HEK293 (cell line): Measurements from ENCODE around the gene IGSF9.

Source experiments
- CTCF ChIP-seq: fragments of 450-650 bp; formaldehyde crosslinking; IDR thresholded peaks from 2 replicates; pipeline ENCODE4 v1.5.1; 2016; ENCODE audit warnings: missing biosample characterization, missing genetic modification characterization
- GLIS1 ChIP-seq: fragments of 450-650 bp; formaldehyde crosslinking; IDR thresholded peaks from 2 replicates; pipeline ENCODE4 v1.5.1; 2016; ENCODE audit warnings: missing biosample characterization, missing genetic modification characterization
- MZF1 ChIP-seq: fragments of 450-650 bp; formaldehyde crosslinking; IDR thresholded peaks from 2 replicates; pipeline ENCODE4 v1.5.1; 2017; ENCODE audit warnings: missing biosample characterization, missing genetic modification characterization, borderline replicate concordance
- REST ChIP-seq: fragments of 450-650 bp; formaldehyde crosslinking; IDR thresholded peaks from 2 replicates; pipeline ENCODE4 v1.5.1; 2016; ENCODE audit warnings: missing biosample characterization, missing genetic modification characterization
- TCF7L2 ChIP-seq: IDR thresholded peaks from 2 replicates; pipeline ENCODE4 v1.6.1; 2011; ENCODE audit warnings: low read depth, mild to moderate bottlenecking, inconsistent platforms, low read length, moderate library complexity, borderline replicate concordance
- ZNF214 ChIP-seq: fragments of 450-650 bp; formaldehyde crosslinking; IDR thresholded peaks from 2 replicates; pipeline ENCODE4 v1.5.1; 2017; ENCODE audit warnings: missing biosample characterization, mild to moderate bottlenecking, missing genetic modification characterization, borderline replicate concordance
- ZNF24 ChIP-seq: fragments of 450-650 bp; formaldehyde crosslinking; IDR thresholded peaks from 2 replicates; pipeline ENCODE4 v1.5.1; 2016; ENCODE audit warnings: missing biosample characterization, missing genetic modification characterization
- ZNF362 ChIP-seq: fragments of 450-650 bp; formaldehyde crosslinking; IDR thresholded peaks from 2 replicates; pipeline ENCODE4 v1.5.1; 2016; ENCODE audit warnings: missing biosample characterization, missing genetic modification characterization
- ZSCAN23 ChIP-seq: fragments of 450-650 bp; formaldehyde crosslinking; IDR thresholded peaks from 2 replicates; pipeline ENCODE4 v1.5.1; 2016; ENCODE audit warnings: missing biosample characterization, missing genetic modification characterization

- TF ChIP-seq ZNF24 (tag by site-specific recombination) (no peak), CTCF (tag by site-specific recombination) (no peak), ZNF362 (tag by site-specific recombination) (no peak), ZSCAN23 (tag by site-specific recombination) (no peak), REST (no peak), GLIS1 (tag by site-specific recombination) (no peak), ZNF214 (tag by site-specific recombination) (no peak), TCF7L2 (no peak), MZF1 (no peak)
Observed at GRCh38 chr1:159937054-159937750, 8.2 kb downstream of the IGSF9 start.
